Mesenchymal stem cell (in vitro differentiated cells and primary cell): Measurements from ENCODE around the gene TMEM51.

ENCODE experiments used
- DNase-seq: peaks from one replicate; pipeline ENCODE4 v3.0.0-alpha.2; 2013
- H2AFZ ChIP-seq: one replicate; pipeline ENCODE4 v1.6.1; 2013; ENCODE audit warnings: low read depth, mild to moderate bottlenecking, control low read depth, inconsistent platforms, low read length, moderate library complexity
- H2AK5ac ChIP-seq: 2 replicates; pipeline ENCODE4 v1.6.1; 2013; ENCODE audit warnings: low read length, moderate library complexity, mild to moderate bottlenecking, inconsistent platforms; ENCODE audit not compliant: severe bottlenecking
- H2BK120ac ChIP-seq: one replicate; pipeline ENCODE4 v1.6.1; 2013; ENCODE audit warnings: low read depth, mild to moderate bottlenecking, inconsistent platforms, low read length, moderate library complexity
- H2BK12ac ChIP-seq, 2 experiments: one replicate each; pipeline ENCODE4 v1.6.1; 2013; ENCODE audit warnings: inconsistent platforms in 2 of 2, low read length in 2 of 2, mild to moderate bottlenecking in 2 of 2, moderate library complexity in 2 of 2, control low read depth in 1 of 2
- H2BK15ac ChIP-seq: one replicate; pipeline ENCODE4 v1.6.1; 2013; ENCODE audit warnings: mild to moderate bottlenecking, low read depth, inconsistent platforms; ENCODE audit not compliant: poor library complexity, severe bottlenecking
- H2BK5ac ChIP-seq: 2 replicates; pipeline ENCODE4 v1.6.1; 2013; ENCODE audit warnings: low read depth, mild to moderate bottlenecking, low read length, control low read depth, inconsistent platforms; ENCODE audit not compliant: poor library complexity, severe bottlenecking
- H3K14ac ChIP-seq, 2 experiments: one replicate each; pipeline ENCODE4 v1.6.1; 2013; ENCODE audit warnings: inconsistent platforms in 2 of 2, low read length in 2 of 2, control low read depth in 1 of 2, mild to moderate bottlenecking in 1 of 2, moderate library complexity in 1 of 2
- H3K18ac ChIP-seq, 2 experiments: one replicate each; pipeline ENCODE4 v1.6.1; 2013; ENCODE audit warnings: inconsistent platforms in 2 of 2, low read length in 2 of 2, control low read depth in 1 of 2, low read depth in 1 of 2, mild to moderate bottlenecking in 1 of 2
- H3K23ac ChIP-seq, 2 experiments: one replicate each; pipeline ENCODE4 v1.6.1; 2013; ENCODE audit warnings: inconsistent platforms in 2 of 2, low read length in 2 of 2, mild to moderate bottlenecking in 2 of 2, moderate library complexity in 2 of 2, control low read depth in 1 of 2
- H3K27ac ChIP-seq: 2 replicates; pipeline ENCODE4 v1.5.1; 2013; ENCODE audit warnings: mild to moderate bottlenecking, moderate library complexity, low read length, control low read depth, inconsistent platforms; ENCODE audit not compliant: poor library complexity, severe bottlenecking
- H3K27me3 ChIP-seq, 2 experiments: 2 replicates each; pipeline versions ENCODE4 v1.6.1 to v1.7.0; 2013; ENCODE audit warnings: low read length in 2 of 2, mild to moderate bottlenecking in 2 of 2, moderate library complexity in 2 of 2, control low read depth in 1 of 2, inconsistent platforms in 1 of 2; ENCODE audit not compliant: control insufficient read depth in 1 of 2, insufficient read depth in 1 of 2
- H3K36me3 ChIP-seq, 2 experiments: 2 replicates each; pipeline versions ENCODE4 v1.6.1 to v1.7.0; 2013; ENCODE audit warnings: low read length in 2 of 2, control low read depth in 1 of 2, inconsistent platforms in 1 of 2, low read depth in 1 of 2, mild to moderate bottlenecking in 1 of 2; ENCODE audit not compliant: insufficient read depth in 2 of 2, control insufficient read depth in 1 of 2
- H3K4ac ChIP-seq, 2 experiments: one replicate each; pipeline ENCODE4 v1.6.1; 2013; ENCODE audit warnings: inconsistent platforms in 2 of 2, low read length in 2 of 2, mild to moderate bottlenecking in 2 of 2, moderate library complexity in 2 of 2, control low read depth in 1 of 2, low read depth in 1 of 2
- H3K4me1 ChIP-seq: 2 replicates; pipeline ENCODE4 v1.6.1; 2013; ENCODE audit warnings: low read depth, low read length, control low read depth; ENCODE audit not compliant: control insufficient read depth, insufficient read depth
- H3K4me2 ChIP-seq: 2 replicates; pipeline ENCODE4 v1.6.1; 2013; ENCODE audit warnings: low read length, mild to moderate bottlenecking, inconsistent platforms; ENCODE audit not compliant: poor library complexity, severe bottlenecking
- H3K4me3 ChIP-seq, 2 experiments: 2 replicates each; pipeline versions ENCODE4 v1.5.1 to v1.7.0; 2013; ENCODE audit warnings: low read length in 2 of 2, mild to moderate bottlenecking in 2 of 2, control low read depth in 1 of 2, low read depth in 1 of 2; ENCODE audit not compliant: insufficient read depth in 1 of 2
- H3K79me1 ChIP-seq: replicated peaks from 2 replicates; pipeline ENCODE4 v1.6.1; 2013; ENCODE audit warnings: mild to moderate bottlenecking, control low read depth, low read length, inconsistent platforms; ENCODE audit not compliant: poor library complexity, severe bottlenecking
- H3K9ac ChIP-seq: 2 replicates; pipeline ENCODE4 v1.7.0; 2013; ENCODE audit warnings: mild to moderate bottlenecking, low read length, moderate library complexity
- H3K9me3 ChIP-seq: 2 replicates; pipeline ENCODE4 v1.7.0; 2013; ENCODE audit warnings: mild to moderate bottlenecking, low read length; ENCODE audit not compliant: control insufficient read depth
- H4K8ac ChIP-seq: one replicate; pipeline ENCODE4 v1.6.1; 2013; ENCODE audit warnings: inconsistent platforms, mild to moderate bottlenecking, low read length, moderate library complexity
- H4K91ac ChIP-seq: one replicate; pipeline ENCODE4 v1.6.1; 2013; ENCODE audit warnings: mild to moderate bottlenecking, low read length, inconsistent platforms
- WGBS: methylation state at CpG from one replicate; pipeline ENCODE4 v1.1.7; 2013; ENCODE audit warnings: mixed read lengths; 5-methylcytosine and 5-hydroxymethylcytosine counted together

TMEM51 gene

DNA sequence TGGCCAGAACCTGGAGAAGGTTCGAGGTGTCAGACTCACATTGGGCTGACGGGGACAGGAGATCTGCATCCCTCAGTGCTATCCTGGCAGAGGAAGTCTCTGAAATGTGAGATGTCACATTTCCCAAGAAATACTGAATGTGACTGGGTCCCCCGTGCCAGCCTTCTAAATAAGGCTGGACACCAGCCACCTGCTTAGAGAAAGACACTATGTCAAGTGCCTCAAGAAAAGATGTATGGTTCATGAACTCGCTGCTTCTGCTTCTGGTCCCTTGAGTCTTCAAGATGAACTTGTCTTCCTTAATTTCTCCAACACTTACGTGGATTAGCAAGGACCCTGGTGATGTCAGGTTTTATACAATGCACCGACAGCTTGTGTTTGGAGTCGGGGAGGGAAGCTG is 51.4 kb downstream of the TMEM51 start:
- Histone ChIP-seq H3K18ac (no peak overlapping the region), H3K4me3 (no peak overlapping the region), H3K27me3 (peaks cover 0 to 6% of the 10 kb centered on the region in 2 experiments), H3K27ac (no peak overlapping the region), H2BK5ac (no peak overlapping the region), H2BK120ac (no peak overlapping the region), H3K9me3 (no peaks in the 10 kb centered on the region), H3K36me3 (peaks cover 0 to 3% of the 10 kb centered on the region in 2 experiments), H3K9ac (no peak overlapping the region), H3K4ac (no peak overlapping the region), H2BK15ac (no peak overlapping the region), H4K8ac (peak overlapping the region; percentile 53), H2AK5ac (no peak overlapping the region), H2BK12ac (peak overlapping the region in 1 of 2 experiments; percentile 42), H3K4me1 (peaks cover 39% of the 10 kb centered on the region), H3K79me1 (peaks cover 32% of the 10 kb centered on the region), H3K14ac (no peak overlapping the region), H3K23ac (no peak overlapping the region), H4K91ac (peak overlapping the region; percentile 16), H2AFZ (no peak overlapping the region), H3K4me2 (no peak overlapping the region)
- WGBS = 97% methylated on average over 7 of the region's 7 CpGs
- DNase-seq = no peak

DNA sequence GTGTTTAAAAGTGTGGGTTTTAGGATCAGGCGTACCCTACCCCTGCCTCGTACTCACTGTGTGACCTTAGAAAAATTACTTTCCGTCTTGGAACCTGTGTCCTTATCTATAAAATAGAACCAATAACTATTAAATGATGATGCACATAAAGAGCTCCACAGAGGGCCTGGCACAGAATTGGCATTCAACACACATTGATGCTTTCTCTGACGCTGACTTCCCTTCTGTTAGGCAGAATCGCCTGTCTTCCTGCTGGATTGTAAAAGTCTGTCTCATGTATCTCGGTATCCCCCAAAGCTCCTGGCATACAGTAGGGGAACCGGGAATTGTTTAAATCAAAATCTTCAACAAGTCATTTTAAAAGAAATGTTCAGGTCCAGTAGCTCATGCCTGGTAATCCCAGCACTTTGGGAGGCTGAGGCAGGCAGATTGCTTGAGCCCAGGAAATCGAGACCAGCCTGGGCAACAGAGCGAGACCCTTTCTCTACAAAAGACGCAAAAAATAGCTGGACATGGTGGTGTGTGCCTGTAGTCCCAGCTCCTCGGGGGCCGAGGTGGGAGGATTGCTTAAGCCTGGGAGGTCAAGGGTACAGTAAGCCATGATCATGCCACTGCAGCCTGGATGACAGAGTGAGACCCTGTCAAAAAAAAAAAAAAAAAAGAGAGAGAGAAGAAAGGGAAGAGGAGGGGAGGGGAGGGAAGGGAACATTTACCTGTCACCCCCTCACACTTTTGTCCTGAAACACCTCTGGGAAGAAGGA is 52.2 kb downstream of the TMEM51 start:
- Histone ChIP-seq H3K27ac (no peak overlapping the region), H3K18ac (no peak overlapping the region), H3K4me1 (peaks cover 37% of the 10 kb centered on the region), H2BK120ac (no peak overlapping the region), H2BK12ac (peak overlapping the region in 1 of 2 experiments; percentile 14), H3K9ac (no peak overlapping the region), H4K91ac (no peak overlapping the region), H3K36me3 (peaks cover 0 to 3% of the 10 kb centered on the region in 2 experiments), H2AK5ac (no peak overlapping the region), H4K8ac (no peak overlapping the region), H3K4me2 (no peak overlapping the region), H3K9me3 (no peaks in the 10 kb centered on the region), H3K79me1 (peaks cover 35% of the 10 kb centered on the region), H2BK5ac (no peak overlapping the region), H3K4me3 (no peak overlapping the region), H3K14ac (no peak overlapping the region), H2BK15ac (peak overlapping the region; percentile 40), H3K27me3 (peaks cover 0 to 9% of the 10 kb centered on the region in 2 experiments), H3K23ac (no peak overlapping the region), H2AFZ (no peak overlapping the region), H3K4ac (no peak overlapping the region)
- DNase-seq = no peak
- WGBS = 98% methylated on average over 11 of the region's 12 CpGs

DNA sequence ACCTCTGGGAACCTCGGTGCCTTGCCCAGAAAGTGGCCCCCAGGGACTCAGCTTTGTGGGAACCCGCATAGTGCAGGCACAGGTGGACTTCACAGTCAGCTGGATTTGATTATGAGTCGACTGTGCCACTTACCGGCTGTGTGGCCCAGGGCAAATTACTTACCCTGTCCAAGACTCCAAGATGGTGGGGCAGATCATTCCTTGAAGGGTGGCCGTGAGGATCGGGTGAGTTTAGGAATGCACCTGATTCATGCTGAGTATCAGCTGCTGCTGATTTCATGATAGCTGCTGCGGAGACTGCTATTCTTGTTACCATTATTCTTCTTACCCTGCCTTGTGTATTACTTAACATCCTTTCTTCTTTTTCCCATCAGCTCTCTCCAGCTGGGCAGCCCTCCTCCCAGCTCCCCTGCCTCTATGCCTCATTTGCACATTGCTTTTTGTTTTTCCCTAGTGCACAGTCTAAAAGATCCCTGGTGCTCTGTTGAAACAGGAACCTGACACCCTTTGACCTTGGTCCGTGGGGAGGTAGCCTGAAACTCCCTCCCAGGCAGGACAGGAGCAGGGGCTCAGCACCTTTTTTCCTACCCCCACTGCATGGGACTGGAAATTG is 53.0 kb downstream of the TMEM51 start:
- H3K36me3 ChIP-seq = peaks cover 0 to 3% of the 10 kb centered on the region in 2 experiments
- H3K9me3 ChIP-seq = no peaks in the 10 kb centered on the region
- H3K9ac ChIP-seq = no peak overlapping the region
- peaks cover 0 to 9% of the 10 kb centered on the region in 2 experiments for H3K27me3 ChIP-seq
- H2BK12ac ChIP-seq = no peak overlapping the region
- peaks cover 36% of the 10 kb centered on the region for H3K4me1 ChIP-seq
- H3K4me2 ChIP-seq = no peak overlapping the region
- no peak overlapping the region for H2AK5ac ChIP-seq
- H2BK15ac ChIP-seq = no peak overlapping the region
- H4K91ac ChIP-seq = peak overlapping the region; percentile 46
- no peak overlapping the region for H2BK120ac ChIP-seq
- no peak overlapping the region for H3K23ac ChIP-seq
- H3K14ac ChIP-seq = no peak overlapping the region
- no peak overlapping the region for H2BK5ac ChIP-seq
- 63% methylated on average over 8 of the region's 8 CpGs for WGBS
- no peak overlapping the region for H3K4me3 ChIP-seq
- peak overlapping the region in 1 of 2 experiments; percentile 4 for H3K4ac ChIP-seq
- H3K27ac ChIP-seq = no peak overlapping the region
- DNase-seq = no peak
- H3K18ac ChIP-seq = peak overlapping the region in 1 of 2 experiments; percentile 52
- peaks cover 37% of the 10 kb centered on the region for H3K79me1 ChIP-seq
- peak overlapping the region; percentile 59 for H4K8ac ChIP-seq
- no peak overlapping the region for H2AFZ ChIP-seq
